ENCODE measurements around the gene DUSP10. TPM values are rescaled to one million over a fixed set of nuclear protein-coding genes. Genes with fewer than 3 reads are reported as not detected.
A peak's percentile ranks its signal among the peaks of the same experiment; 100 is the strongest.

Gene DUSP10
- total RNA-seq, 4 donors from 2014 or later = 3.8 to 7.3 (median 4.4) TPM

DNA sequence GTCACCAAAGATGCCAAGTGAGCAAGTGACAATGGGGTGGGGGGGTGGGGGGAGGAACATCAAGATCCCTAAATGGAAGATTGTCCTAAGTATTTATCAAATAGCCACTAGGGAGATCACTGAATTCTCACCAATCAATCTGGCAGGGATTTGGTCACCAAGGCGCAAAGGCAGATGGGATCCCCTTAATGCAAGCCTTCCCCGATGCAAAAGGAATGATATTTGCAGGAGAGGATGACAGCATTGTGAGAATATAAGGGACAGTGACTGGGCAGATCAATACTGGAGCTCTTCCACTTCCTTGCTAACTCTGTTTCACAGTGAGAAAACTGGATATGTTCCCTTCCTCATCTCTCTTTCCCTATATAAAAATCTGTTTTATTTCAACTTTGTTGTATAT lies 40.9 kb downstream of the DUSP10 start:
- DNase-seq (ENCODE audit: low spot score in 2 of 2) = no peak
- H3K9me3 ChIP-seq = no peaks in the 10 kb centered on the region
- H3K27me3 ChIP-seq = no peaks in the 10 kb centered on the region
- H3K36me3 ChIP-seq = peaks cover 0 to 16% (median 0%) of the 10 kb centered on the region in 3 donors
- no peak for TF ChIP-seq POLR2A (IDR thresholded peaks at IDR 0.05)
- TF ChIP-seq, protein P1, sequence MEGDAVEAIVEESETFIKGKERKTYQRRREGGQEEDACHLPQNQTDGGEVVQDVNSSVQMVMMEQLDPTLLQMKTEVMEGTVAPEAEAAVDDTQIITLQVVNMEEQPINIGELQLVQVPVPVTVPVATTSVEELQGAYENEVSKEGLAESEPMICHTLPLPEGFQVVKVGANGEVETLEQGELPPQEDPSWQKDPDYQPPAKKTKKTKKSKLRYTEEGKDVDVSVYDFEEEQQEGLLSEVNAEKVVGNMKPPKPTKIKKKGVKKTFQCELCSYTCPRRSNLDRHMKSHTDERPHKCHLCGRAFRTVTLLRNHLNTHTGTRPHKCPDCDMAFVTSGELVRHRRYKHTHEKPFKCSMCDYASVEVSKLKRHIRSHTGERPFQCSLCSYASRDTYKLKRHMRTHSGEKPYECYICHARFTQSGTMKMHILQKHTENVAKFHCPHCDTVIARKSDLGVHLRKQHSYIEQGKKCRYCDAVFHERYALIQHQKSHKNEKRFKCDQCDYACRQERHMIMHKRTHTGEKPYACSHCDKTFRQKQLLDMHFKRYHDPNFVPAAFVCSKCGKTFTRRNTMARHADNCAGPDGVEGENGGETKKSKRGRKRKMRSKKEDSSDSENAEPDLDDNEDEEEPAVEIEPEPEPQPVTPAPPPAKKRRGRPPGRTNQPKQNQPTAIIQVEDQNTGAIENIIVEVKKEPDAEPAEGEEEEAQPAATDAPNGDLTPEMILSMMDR (IDR thresholded peaks at IDR 0.05) = no peak
- TF ChIP-seq EP300 (IDR thresholded peaks at IDR 0.05) = no peak
- WGBS, 2 donors = 41 to 47% methylated on average over 2 of the region's 2 CpGs
- no peaks in the 10 kb centered on the region for H3K4me1 ChIP-seq
- H3K27ac ChIP-seq = no peak overlapping the region
- H3K4me3 ChIP-seq = no peak overlapping the region

DNA sequence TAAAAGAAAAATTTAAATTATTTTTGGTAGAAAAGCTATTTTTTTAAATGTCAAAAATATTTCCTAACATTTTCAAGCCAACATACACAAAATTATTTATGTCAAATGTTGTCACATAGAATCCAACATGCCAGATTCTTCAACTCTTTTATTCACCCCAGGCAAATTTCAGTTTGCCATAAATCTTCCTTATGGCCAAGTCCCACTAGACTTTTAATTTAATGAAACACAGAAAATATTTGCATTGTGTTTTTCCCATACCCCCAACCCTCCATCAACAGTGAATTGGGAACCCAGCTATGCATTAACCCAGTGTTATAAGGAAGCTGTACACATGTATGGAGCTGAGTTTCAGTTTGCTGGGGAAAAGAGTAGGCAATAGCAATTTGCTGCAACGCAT lies 41.4 kb downstream of the DUSP10 start:
- TF ChIP-seq POLR2A (IDR thresholded peaks at IDR 0.05) (no peak), EP300 (IDR thresholded peaks at IDR 0.05) (no peak)
- TF ChIP-seq, protein P1 (IDR thresholded peaks at IDR 0.05) = no peak
- Histone ChIP-seq H3K9me3 (no peaks in the 10 kb centered on the region), H3K27me3 (no peaks in the 10 kb centered on the region), H3K36me3 (peaks cover 0 to 12% (median 0%) of the 10 kb centered on the region in 3 donors), H3K27ac (no peak overlapping the region), H3K4me3 (no peak overlapping the region), H3K4me1 (no peaks in the 10 kb centered on the region)
- WGBS, 2 donors = 90 to 96% methylated on average over 1 of the region's 1 CpG
- no peak for DNase-seq (ENCODE audit: low spot score in 2 of 2)

DNA sequence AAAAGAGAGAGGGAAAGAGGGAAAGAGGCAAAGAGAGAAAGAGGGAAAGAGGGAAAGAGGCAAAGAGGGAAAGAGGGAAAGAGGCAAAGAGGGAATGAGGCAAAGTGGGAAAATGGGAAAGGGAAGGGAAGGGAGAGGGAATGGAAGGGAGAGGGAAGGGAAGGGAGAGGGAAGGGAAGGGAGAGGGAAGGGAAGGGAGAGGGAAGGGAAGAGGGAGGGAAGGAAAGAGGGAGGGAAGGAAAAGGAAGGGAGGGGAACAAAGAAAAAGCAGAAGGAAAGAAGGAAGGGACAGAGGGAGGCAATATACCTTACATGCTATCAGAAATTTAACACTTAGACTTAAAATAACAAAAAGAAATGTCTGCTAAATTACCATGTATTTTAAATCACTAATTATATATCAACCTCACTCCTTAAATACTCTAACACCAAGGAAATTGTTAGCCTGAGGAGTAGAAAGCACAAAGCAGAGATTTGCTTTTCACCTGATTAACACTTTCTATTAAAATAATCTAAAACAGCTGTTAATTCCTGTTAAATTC lies 41.8 kb downstream of the DUSP10 start:
- no peaks in the 10 kb centered on the region for H3K9me3 ChIP-seq
- H3K4me1 ChIP-seq = no peaks in the 10 kb centered on the region
- H3K4me3 ChIP-seq = no peak overlapping the region
- no peak overlapping the region for H3K27ac ChIP-seq
- no peak for DNase-seq (ENCODE audit: low spot score in 2 of 2)
- H3K36me3 ChIP-seq = peaks cover 0 to 7% (median 0%) of the 10 kb centered on the region in 3 donors
- TF ChIP-seq, protein P1 (IDR thresholded peaks at IDR 0.05) = no peak
- TF ChIP-seq POLR2A (IDR thresholded peaks at IDR 0.05) (no peak), EP300 (IDR thresholded peaks at IDR 0.05) (no peak)
- no peaks in the 10 kb centered on the region for H3K27me3 ChIP-seq

DNA sequence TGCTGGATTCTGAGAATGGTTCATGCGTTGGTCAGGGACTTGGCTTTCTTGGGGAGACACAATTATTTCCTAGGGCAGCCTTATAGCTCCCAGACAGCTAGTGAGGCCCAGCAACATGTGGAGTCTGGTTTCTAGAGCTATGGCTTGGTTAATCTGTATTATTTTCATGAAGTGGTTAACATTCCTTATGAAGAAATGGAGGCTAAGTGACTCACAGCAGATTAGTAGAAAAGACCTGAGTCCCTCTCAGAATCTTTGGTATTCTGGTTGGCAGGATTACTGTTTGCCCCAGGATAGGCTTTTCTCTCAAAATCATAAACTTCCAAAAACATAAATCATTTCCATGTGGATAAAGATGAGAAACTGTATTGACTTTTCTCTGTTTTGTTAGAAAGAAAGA lies 42.3 kb downstream of the DUSP10 start:
- no peak overlapping the region for H3K4me3 ChIP-seq
- TF ChIP-seq, protein P1 (IDR thresholded peaks at IDR 0.05) = no peak
- TF ChIP-seq POLR2A (IDR thresholded peaks at IDR 0.05) (no peak), EP300 (IDR thresholded peaks at IDR 0.05) (no peak)
- 91 to 92% methylated on average over 1 of the region's 1 CpG for WGBS, 2 donors
- H3K36me3 ChIP-seq = peaks cover 0 to 7% (median 0%) of the 10 kb centered on the region in 3 donors
- H3K9me3 ChIP-seq = no peaks in the 10 kb centered on the region
- no peak overlapping the region for H3K27ac ChIP-seq
- no peak for DNase-seq (ENCODE audit: low spot score in 2 of 2)
- H3K27me3 ChIP-seq = no peaks in the 10 kb centered on the region
- no peaks in the 10 kb centered on the region for H3K4me1 ChIP-seq

DNA sequence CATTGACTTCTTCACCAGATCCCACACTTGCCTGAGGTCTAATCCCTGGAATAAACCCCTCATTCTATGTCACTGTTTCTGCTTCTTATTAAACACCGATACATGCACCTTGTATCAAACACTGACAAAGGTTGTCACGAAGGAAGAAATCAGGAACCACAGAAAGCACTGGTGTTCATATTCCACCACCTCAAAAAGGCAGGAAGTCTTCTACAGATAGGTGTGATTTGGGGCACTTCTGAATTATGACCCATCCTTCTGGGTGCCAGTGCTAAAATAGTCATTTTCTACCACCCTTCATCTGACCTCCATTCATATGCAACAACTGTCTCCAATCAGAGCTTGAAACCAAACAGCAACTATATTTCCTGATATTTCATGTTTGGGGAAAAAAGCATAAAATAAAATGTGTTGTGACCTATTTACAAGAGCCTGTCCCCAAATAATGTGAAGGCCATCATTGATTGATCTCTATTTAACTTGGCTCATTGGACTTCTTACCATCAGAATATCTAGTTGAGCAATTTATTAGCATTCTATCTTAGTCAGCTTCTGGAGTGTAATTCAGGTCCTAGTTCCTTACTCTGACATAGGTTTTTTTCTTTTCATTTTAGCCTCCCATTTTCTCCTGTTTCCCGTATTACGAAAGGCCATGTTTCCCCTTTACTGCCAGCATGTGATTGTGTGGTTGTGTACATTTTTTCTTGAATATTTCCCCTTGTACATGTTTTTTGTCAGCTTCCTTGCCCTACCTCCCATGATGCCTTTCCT lies 43.1 kb downstream of the DUSP10 start:
- DNase-seq (ENCODE audit: low spot score in 2 of 2) = peak in 1 of 2 donors; percentile 32
- Histone ChIP-seq H3K27me3 (no peaks in the 10 kb centered on the region), H3K9me3 (peaks cover 0 to 3% (median 0%) of the 10 kb centered on the region in 4 donors), H3K4me1 (no peaks in the 10 kb centered on the region), H3K4me3 (no peak overlapping the region), H3K36me3 (peaks cover 0 to 6% (median 0%) of the 10 kb centered on the region in 3 donors), H3K27ac (peak overlapping the region in 1 of 4 donors; percentile 11)
- TF ChIP-seq EP300 (IDR thresholded peaks at IDR 0.05) = peak; percentile 50 to 80
- TF ChIP-seq, protein P1 (IDR thresholded peaks at IDR 0.05) = no peak
- WGBS, 2 donors = 84 to 87% methylated on average over 4 of the region's 4 CpGs

Measured in tibial nerve (tissue), 4 donors.